ENCODE data around the gene WLS. TPM values are rescaled to one million over a fixed set of nuclear protein-coding genes. Genes with fewer than 3 reads are reported as not detected.

WLS gene
- total and polyA plus RNA-seq, 2 experiments from 2014 or later: 0.87 to 1.2 TPM

GRCh38 chr1:68230484-68230802 lies 1.9 kb downstream of the WLS start (continued):
- no peak for TF ChIP-seq ZNF462 (CRISPR knock-in tag; IDR thresholded peaks at IDR 0.05)
- no peak for TF ChIP-seq EZH2 (IDR thresholded peaks at IDR 0.05; ENCODE audit: low read depth, unreplicated experiment)
- TF ChIP-seq ZNF331 (CRISPR knock-in tag; IDR thresholded peaks at IDR 0.05; ENCODE audit: low read depth): no peak
- TF ChIP-seq ZNF114 (CRISPR knock-in tag; IDR thresholded peaks at IDR 0.05): no peak
- no peak for TF ChIP-seq POLR2AphosphoS5 (IDR thresholded peaks at IDR 0.05; ENCODE audit: low read depth)
- TF ChIP-seq CREB1 (CRISPR knock-in tag; IDR thresholded peaks at IDR 0.05; ENCODE audit: low read depth): no peak

GRCh38 chr1:68229650-68230483 lies 2.5 kb downstream of the WLS start:
- Mint-ChIP-seq H3K36me3 (ENCODE audit: low read depth) (no peaks in the 10 kb centered on the region), H3K27ac (no peak overlapping the region), H3K9me3 (peaks cover 3% of the 10 kb centered on the region; the same call in 1 of the 3 replicates), H3K27me3 (ENCODE audit: insufficient read depth, low read depth, poor library complexity) (peaks cover 69% of the 10 kb centered on the region), H3K4me1 (peaks cover 36% of the 10 kb centered on the region), H3K4me3 (peak overlapping the region; percentile 89)
- H3K9me2 ChIP-seq (ENCODE audit: insufficient read depth): no peaks in the 10 kb centered on the region
- no peak overlapping the region for H2AFZ ChIP-seq
- peaks cover 24% of the 10 kb centered on the region for H3K4me1 ChIP-seq (ENCODE audit: insufficient read depth)
- DNase-seq (ENCODE audit: low spot score): no peak
- ATAC-seq: no peak
- H3K79me2 ChIP-seq (replicated peaks; ENCODE audit: insufficient read depth): no peaks in the 10 kb centered on the region
- 0 out of 2 replicates have a peak, but pooled peaks cover 4% of the 10 kb centered on the region for H4K20me1 ChIP-seq (replicated peaks; ENCODE audit: insufficient read depth)
- H3K4me2 ChIP-seq: peak overlapping the region; percentile 93
- peak overlapping the region; percentile 90; the same call in 1 of the 2 replicates for H3K4me3 ChIP-seq
- no peaks in the 10 kb centered on the region for H3K36me3 ChIP-seq (ENCODE audit: insufficient read depth)
- H3K27me3 ChIP-seq (ENCODE audit: insufficient read depth): peaks cover 100% of the 10 kb centered on the region
- no peaks in the 10 kb centered on the region; the same call in 1 of the 2 replicates for H3F3A ChIP-seq (replicated peaks; ENCODE audit: low read depth)
- no peak overlapping the region for H3K27ac ChIP-seq (ENCODE audit: low read depth)
- TF ChIP-seq JUNB (IDR thresholded peaks at IDR 0.05; ENCODE audit: unreplicated experiment): no peak
- TF ChIP-seq STAT1 (IDR thresholded peaks at IDR 0.05; ENCODE audit: unreplicated experiment): no peak
- no peak for TF ChIP-seq ZNF462 (CRISPR knock-in tag; IDR thresholded peaks at IDR 0.05)
- no peak for TF ChIP-seq POLR2AphosphoS5 (IDR thresholded peaks at IDR 0.05; ENCODE audit: low read depth)
